A549 treated with AZD2906 at 1 μM for 4 hours (cell line): ENCODE measurements around the gene KATNA1. TPM values are rescaled to one million over a fixed set of nuclear protein-coding genes. Genes with fewer than 3 reads are reported as not detected.

Experiments used
- total RNA-seq: library from RNA; stranded (reverse); fragments of 200-300 nt; extraction: Qiagen RNA extraction; gene quantifications from 5 replicates; pipeline ENCODE4 v1.2.3, GENCODE V29; 2022

The KATNA1 gene
- 10.1 to 14.2 TPM (median 11.1 TPM) in 5 replicates for total RNA-seq

DNA sequence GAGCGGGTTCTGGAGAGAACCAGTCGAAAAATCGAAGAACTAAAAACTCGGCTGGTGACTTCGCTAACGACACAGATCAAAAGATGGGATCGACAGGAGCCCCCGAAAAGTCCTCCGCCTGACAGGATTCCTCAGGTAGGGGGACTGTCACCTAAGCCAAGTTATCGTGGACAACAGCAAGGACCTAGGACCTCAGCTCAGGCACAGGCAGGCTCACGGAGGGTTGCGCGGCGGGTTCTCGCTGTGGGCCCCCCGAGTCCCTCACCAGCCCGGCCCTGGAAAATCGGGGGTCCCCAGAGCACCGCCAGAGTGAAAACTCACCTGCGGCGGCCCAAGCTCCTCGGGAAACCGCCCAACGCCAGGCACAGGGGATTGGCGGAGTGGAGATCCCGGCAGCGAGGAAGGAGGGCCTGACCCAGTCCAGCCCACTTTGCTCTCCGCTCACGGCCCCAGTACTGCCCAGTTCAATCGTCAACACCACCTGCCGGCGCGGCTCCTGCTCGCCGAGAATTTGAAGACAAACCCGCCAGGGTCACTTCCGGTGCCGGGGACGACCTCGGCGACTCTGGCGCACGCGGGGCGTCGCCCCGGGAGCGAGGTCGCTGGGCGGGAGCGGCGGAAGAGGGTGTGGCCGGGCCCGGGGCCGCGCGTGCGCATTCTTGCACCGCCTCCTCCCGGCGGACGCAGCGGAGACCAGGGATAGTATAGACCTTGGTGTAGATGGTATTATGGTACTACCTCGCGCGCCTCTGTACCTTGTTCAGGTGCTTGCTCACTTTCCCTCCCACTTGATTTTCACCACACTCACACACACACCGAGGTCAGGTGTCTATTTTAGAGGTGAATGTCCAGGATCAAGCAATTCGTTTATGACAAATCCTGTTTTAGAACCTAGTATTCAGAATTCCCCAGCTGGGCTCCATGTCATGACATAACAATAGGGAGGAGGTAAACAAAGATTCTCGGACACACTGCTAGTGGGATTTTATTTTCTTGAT, at the start of gene KATNA1:
TSS of gene KATNA1 (minus strand) at position 567 of the 998 bp plus-strand sequence. CDS start 10,167 bp downstream, outside the sequence.

DNA sequence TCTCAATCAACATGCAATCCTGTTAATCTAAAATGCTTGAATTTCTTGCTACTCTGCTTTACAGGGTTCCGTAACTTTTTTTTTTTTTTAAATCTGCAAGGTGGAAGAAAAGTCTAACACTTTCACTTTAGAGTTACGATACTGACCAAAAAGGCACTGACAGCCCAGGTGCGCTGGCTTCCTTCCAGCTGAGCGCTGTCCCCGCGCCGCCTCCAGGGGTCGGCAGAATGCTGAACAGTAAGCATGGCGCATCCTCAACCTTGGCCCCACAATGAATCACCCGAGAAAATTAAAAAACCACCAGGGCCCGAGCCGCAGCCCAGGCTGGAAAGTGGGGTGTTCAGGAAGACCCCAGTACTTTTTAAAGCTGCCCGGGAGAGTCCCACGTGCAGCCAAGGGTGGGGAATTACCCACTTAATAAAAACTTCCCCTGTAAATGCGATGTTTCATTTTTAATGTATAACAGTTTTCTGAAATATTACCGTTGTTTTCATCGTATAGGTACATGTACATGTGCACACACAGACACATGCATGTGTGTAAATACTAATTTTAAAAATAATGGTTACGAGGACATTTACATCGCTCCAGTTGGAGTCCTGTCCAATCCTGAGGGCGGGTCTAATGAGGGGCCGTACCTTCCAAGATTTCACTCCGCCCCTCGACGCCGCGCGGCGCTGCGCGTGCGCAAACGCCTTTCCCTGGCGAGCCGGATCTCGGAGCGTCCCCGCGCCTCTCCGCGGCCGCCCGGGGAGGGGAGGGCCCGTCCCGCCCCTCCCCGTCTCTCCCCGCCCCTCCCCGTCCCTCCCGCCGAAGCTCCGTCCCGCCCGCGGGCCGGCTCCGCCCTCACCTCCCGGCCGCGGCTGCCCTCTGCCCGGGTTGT, 82.7 kb downstream of the KATNA1 start, which contains the start of gene GINM1:
TSS of gene GINM1 (plus strand) at position 849 of the 883 bp plus-strand sequence. CDS start 40 bp downstream, outside the sequence.

DNA sequence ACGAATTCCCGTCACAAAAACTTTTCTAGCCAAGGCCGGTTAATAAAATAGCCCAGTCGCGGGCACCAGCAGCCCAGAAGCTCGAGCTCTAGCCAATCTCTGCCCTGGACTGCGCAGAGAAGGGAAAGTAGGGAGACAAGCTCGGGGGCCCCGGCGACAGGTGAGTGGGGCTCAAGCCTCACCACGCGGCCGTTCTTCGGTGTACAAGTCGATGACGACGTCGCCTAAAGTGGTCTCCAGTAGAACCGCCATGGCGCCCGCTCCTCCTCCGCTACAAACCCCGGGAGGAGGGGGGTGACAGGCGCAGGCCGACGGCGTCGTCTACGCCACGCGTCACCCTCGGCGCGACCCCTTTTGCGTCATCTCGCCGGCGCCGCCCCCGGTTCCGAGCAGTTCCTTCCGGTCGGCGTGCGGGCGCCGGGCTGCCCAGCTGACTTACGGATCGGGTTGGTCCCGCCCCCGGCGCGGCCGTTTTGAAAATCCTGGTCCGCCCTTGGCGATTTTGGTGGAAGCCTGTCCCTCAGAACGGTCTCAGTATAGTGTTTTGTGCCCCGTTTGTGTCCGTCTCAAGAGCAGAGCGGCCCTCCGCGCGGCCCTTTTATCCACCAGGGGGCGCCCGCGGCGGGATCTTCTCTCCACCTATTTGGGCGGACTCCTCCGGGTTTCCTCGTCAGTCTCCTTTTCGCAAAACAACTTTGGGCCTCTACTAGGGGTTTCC, 102.6 kb downstream of the KATNA1 start, which contains the start of gene PPIL4:
TSS of gene PPIL4 (minus strand) at position 290 of the 718 bp plus-strand sequence. CDS start at position 252, 38 bp downstream.

Other genes starting within 250 kb of the KATNA1 start
- 0.06 to 0.11 TPM in 2 of 5 replicates, not detected in the others for gene SUMO4, start 248.5 kb downstream of the KATNA1 start, total RNA-seq
- gene ZC3H12D, start 163.7 kb downstream of the KATNA1 start, total RNA-seq: 0.01 to 0.07 TPM (median 0.02 TPM) in 5 replicates
- 11.0 to 18.2 TPM (median 13.3 TPM) in 5 replicates for gene PPIL4, start 102.7 kb downstream of the KATNA1 start, total RNA-seq
- gene GINM1, start 82.3 kb downstream of the KATNA1 start, total RNA-seq: 22.3 to 32.1 TPM (median 25.0 TPM) in 5 replicates
- gene LATS1, start 69.4 kb upstream of the KATNA1 start, total RNA-seq: 5.9 to 8.1 TPM (median 7.4 TPM) in 5 replicates
- 12.7 to 14.6 TPM (median 14.1 TPM) in 5 replicates for gene NUP43, start 97.8 kb upstream of the KATNA1 start, total RNA-seq
- 85.9 to 102 TPM (median 89.6 TPM) in 5 replicates for gene PCMT1, start 101.0 kb upstream of the KATNA1 start, total RNA-seq
- gene LRP11, start 215.6 kb upstream of the KATNA1 start, total RNA-seq: 26.7 to 36.0 TPM (median 33.0 TPM) in 5 replicates
- 1.6 to 3.6 TPM (median 2.8 TPM) in 5 replicates for gene RAET1E, start 249.4 kb upstream of the KATNA1 start, total RNA-seq